WERI-Rb-1 (cell line): ENCODE results near the gene SNX19.

Source experiments
- DNase-seq: peaks from one replicate; pipeline ENCODE4 v3.0.0-alpha.2; 2020
- H3K27ac ChIP-seq: fragments of 250-450 bp; sonication (Bioruptor Pico); 2 replicates; pipeline ENCODE4 v1.5.1; 2020; ENCODE audit warnings: mild to moderate bottlenecking, moderate library complexity
- H3K27me3 ChIP-seq: fragments of 250-450 bp; sonication (Bioruptor Pico); 2 replicates; pipeline ENCODE4 v1.5.1; 2021; ENCODE audit warnings: mild to moderate bottlenecking, low read depth, moderate library complexity; ENCODE audit not compliant: insufficient read depth, severe bottlenecking
- H3K36me3 ChIP-seq: fragments of 250-450 bp; sonication (Bioruptor Pico); 2 replicates; pipeline ENCODE4 v1.5.1; 2020; ENCODE audit warnings: mild to moderate bottlenecking, moderate library complexity
- H3K4me3 ChIP-seq: 2 replicates; pipeline ENCODE4 v1.5.1; 2011; ENCODE audit warnings: low read depth, mild to moderate bottlenecking, control low read depth, low read length
- H3K9me3 ChIP-seq: fragments of 250-450 bp; sonication (Bioruptor Pico); 2 replicates; pipeline ENCODE4 v1.5.1; 2021; ENCODE audit warnings: mild to moderate bottlenecking, moderate library complexity; ENCODE audit not compliant: severe bottlenecking
- TF ChIP-seq, protein P1 (sequence below): IDR thresholded peaks from 2 replicates; pipeline ENCODE4 v1.5.1; 2011; ENCODE audit warnings: low read depth, mild to moderate bottlenecking, control low read depth, inconsistent platforms, low read length

Gene SNX19

DNA sequence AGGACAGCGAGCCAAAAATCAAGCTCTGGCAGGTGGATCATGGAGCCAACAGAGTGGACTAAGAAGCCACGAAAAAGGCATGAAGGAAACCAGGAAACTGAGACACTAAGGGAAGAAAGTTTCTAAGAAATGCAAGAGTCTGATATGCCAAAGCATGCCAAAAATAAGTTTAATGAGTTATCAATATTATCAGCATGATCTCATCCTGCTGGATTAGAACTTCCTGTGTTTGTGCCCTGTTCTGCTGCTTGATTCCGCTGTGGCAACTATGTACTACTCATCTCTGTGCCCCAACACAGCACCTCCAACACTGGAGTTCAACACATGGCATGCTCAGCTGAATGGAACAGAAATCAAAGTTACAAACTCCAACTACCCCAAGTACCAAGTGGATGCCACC, 10.8 kb downstream of the SNX19 start:
- Histone ChIP-seq H3K27ac (no peak overlapping the region), H3K27me3 (no peaks in the 10 kb centered on the region), H3K9me3 (no peaks in the 10 kb centered on the region), H3K36me3 (peaks cover 86% of the 10 kb centered on the region), H3K4me3 (no peak overlapping the region)
- TF ChIP-seq, protein P1, sequence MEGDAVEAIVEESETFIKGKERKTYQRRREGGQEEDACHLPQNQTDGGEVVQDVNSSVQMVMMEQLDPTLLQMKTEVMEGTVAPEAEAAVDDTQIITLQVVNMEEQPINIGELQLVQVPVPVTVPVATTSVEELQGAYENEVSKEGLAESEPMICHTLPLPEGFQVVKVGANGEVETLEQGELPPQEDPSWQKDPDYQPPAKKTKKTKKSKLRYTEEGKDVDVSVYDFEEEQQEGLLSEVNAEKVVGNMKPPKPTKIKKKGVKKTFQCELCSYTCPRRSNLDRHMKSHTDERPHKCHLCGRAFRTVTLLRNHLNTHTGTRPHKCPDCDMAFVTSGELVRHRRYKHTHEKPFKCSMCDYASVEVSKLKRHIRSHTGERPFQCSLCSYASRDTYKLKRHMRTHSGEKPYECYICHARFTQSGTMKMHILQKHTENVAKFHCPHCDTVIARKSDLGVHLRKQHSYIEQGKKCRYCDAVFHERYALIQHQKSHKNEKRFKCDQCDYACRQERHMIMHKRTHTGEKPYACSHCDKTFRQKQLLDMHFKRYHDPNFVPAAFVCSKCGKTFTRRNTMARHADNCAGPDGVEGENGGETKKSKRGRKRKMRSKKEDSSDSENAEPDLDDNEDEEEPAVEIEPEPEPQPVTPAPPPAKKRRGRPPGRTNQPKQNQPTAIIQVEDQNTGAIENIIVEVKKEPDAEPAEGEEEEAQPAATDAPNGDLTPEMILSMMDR, result no peak
- no peak for DNase-seq

DNA sequence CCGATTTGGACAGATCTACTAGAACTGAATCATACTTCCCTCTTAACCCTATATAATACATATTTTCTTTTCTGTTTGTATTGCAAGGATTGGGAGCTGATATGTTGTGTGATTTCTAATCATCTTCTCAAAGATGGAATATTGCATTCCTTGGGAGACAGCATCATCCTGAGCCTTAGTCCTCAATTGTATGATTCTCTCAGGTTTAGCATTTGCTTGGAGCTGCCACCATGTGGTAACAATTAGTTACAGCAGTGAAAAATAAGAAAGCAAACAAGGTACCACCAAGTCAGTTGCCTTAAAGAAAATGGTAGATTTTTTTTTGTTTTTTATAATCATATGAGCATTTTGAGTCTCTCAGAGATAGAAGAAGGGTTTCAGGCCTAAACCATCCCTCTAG, 11.9 kb downstream of the SNX19 start:
- peaks cover 87% of the 10 kb centered on the region for H3K36me3 ChIP-seq
- no peak for DNase-seq
- H3K4me3 ChIP-seq, result no peak overlapping the region
- H3K27me3 ChIP-seq, result no peaks in the 10 kb centered on the region
- no peaks in the 10 kb centered on the region for H3K9me3 ChIP-seq
- H3K27ac ChIP-seq, result no peak overlapping the region
- TF ChIP-seq, protein P1, result 0 out of 2 replicates have a peak, but pooled peaks have one; percentile 18

DNA sequence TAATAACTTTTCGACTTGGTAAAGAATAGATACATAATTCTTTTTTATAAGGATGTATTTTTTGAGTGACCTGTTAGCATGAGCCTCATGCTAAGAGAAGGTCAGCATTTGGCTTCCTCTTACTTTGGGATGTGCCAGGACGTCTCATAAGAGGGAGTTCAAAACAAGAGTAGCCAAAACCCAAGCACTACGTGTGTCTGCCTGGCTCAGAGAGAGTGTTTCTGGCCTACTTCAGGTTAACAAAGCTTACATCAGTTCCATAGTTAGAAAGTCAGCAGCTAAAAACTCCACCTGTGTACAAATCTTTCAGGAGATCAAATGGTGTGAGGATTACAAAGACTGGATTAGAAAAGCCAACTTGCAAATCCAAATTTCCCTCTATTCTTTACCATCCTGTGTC, 13.9 kb downstream of the SNX19 start:
- peaks cover 83% of the 10 kb centered on the region for H3K36me3 ChIP-seq
- no peak overlapping the region for H3K27ac ChIP-seq
- H3K27me3 ChIP-seq, result no peaks in the 10 kb centered on the region
- DNase-seq, result no peak
- no peaks in the 10 kb centered on the region for H3K9me3 ChIP-seq
- H3K4me3 ChIP-seq, result no peak overlapping the region
- TF ChIP-seq, protein P1, result no peak

DNA sequence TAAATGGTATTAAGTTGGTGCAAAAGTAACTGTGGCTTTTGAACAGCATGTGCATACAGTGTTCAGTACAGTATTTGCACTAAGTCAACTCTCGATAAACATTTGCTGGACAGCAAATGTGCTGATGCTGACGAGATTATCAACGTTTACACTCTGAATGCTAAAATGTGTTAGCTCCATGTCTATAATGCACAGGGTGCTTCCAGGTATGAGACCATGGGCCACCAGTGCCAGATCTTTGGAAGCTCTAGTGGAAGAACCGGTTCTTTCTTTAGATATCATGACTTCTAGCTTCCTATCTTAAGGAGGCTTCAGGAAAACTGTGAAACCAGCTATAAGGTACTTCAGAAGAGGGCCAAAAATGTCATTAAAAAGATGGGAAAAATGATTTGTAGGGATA, 17.2 kb downstream of the SNX19 start:
- Histone ChIP-seq H3K36me3 (peaks cover 71% of the 10 kb centered on the region), H3K27ac (no peak overlapping the region), H3K9me3 (no peaks in the 10 kb centered on the region), H3K4me3 (no peak overlapping the region), H3K27me3 (no peaks in the 10 kb centered on the region)
- DNase-seq, result no peak
- TF ChIP-seq, protein P1, result no peak

DNA sequence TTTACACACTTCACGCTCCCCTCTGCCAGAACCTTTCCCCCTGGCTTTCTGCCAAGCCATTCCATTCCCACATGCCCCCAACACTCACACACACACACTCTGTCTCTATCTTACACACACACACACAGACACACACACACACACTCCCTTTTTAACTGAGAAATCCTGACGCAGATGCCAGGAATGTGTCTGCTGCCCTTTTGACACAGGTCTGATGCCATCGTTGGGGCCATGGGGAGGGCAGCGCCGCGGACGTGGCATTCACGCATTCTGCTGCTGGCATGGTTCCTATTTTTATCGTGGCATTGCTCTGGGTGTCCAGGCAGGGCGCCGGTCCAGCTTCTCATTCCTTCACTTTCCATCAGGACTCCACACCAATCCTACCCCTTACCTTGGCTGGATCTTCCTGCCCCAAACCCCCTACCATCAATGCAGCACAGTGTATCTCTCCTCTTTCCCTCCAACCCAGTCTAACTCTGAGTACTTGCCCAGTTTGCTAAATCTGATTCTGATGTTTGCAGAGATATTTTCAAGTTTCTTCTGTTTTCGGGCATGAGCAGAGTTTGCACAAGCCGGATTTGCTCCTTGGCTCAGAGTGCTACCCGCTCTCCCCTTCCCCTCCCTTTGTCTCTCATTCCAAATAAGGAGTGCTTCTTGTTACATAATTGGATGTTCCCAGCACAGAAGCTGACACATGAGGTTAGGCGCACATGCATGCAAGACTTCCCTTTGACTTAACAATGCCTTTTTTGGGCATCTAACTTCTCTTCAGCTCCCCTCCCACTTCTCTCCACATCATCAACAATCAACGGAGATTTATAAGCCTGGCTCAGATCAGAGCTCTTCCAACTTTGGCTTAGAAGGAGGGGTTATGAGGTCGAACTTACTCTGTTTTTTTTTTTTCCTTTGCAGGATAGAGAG, 18.8 kb downstream of the SNX19 start:
- Histone ChIP-seq H3K9me3 (no peaks in the 10 kb centered on the region), H3K27ac (no peak overlapping the region), H3K4me3 (no peak overlapping the region), H3K36me3 (peaks cover 73% of the 10 kb centered on the region), H3K27me3 (no peaks in the 10 kb centered on the region)
- TF ChIP-seq, protein P1, result no peak
- no peak for DNase-seq
